HepG2 (cell line): ENCODE measurements around the gene MYO1E.

ENCODE experiments used
- DMTF1 ChIP-seq: sonication (generic); formaldehyde crosslinking; IDR thresholded peaks from 2 replicates; pipeline ENCODE4 v1.4.0; 2020; ENCODE audit warnings: mild to moderate bottlenecking, missing genetic modification reagents
- SRSF9 ChIP-seq: fragments of 200-400 bp; formaldehyde crosslinking; IDR thresholded peaks from 2 replicates; pipeline ENCODE4 v1.6.1; 2018; ENCODE audit warnings: borderline replicate concordance, mild to moderate bottlenecking, low read depth, low read length; ENCODE audit not compliant: insufficient read depth, poor library complexity, severe bottlenecking
- TCF12 ChIP-seq, 2 experiments: fragments of 450-650 bp in 1 of 2; sonication (generic) in 1 of 2; formaldehyde crosslinking in 1 of 2; IDR thresholded peaks; 2 replicates each; pipeline versions ENCODE4 v1.6.1 to v1.8.0; 2017 to 2022; ENCODE audit warnings: antibody characterized with exemption in 1 of 2, mild to moderate bottlenecking in 1 of 2, missing genetic modification reagents in 1 of 2, moderate library complexity in 1 of 2
- ZNF263 ChIP-seq: sonication (generic); formaldehyde crosslinking; IDR thresholded peaks from 2 replicates; pipeline ENCODE4 v1.4.0; 2020; ENCODE audit warnings: missing genetic modification reagents
- ZNF282 ChIP-seq: fragments of 450-650 bp; IDR thresholded peaks from 2 replicates; pipeline ENCODE4 v1.6.1; 2018; ENCODE audit not compliant: partially characterized antibody
- ZSCAN20 ChIP-seq: sonication (generic); formaldehyde crosslinking; IDR thresholded peaks from 2 replicates; pipeline ENCODE4 v1.4.0; 2020; ENCODE audit warnings: missing genetic modification reagents, mild to moderate bottlenecking, borderline replicate concordance
- TF ChIP-seq, protein P1 (sequence below): sonication (generic); formaldehyde crosslinking; IDR thresholded peaks from 2 replicates; pipeline ENCODE4 v1.4.0; 2020; ENCODE audit warnings: missing genetic modification reagents

DNA sequence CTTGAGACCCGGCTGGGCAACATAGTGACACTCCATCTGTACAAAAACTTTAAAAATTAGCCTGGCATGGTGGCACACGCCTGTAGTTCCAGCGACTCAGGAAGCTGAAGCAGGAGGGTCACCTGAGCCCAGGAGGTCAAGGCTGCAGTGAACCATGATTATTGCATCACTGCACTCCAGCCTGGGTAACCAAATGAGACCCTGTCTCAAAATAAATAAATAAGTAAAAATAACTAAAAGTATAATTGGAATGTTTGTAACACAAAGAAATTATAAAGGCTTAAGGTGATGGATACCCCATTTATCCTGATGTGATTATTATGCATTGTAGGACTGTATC lies 38.6 kb downstream of the MYO1E start:
- no peak for TF ChIP-seq ZSCAN20 (CRISPR knock-in tag)
- no peak for TF ChIP-seq DMTF1 (CRISPR knock-in tag)
- no peak for TF ChIP-seq TCF12 (IDR thresholded peaks at IDR 0.05)
- TF ChIP-seq TCF12 (CRISPR knock-in tag; IDR thresholded peaks at IDR 0.05) = no peak
- no peak for TF ChIP-seq ZNF263 (CRISPR knock-in tag)
- TF ChIP-seq, protein P1, sequence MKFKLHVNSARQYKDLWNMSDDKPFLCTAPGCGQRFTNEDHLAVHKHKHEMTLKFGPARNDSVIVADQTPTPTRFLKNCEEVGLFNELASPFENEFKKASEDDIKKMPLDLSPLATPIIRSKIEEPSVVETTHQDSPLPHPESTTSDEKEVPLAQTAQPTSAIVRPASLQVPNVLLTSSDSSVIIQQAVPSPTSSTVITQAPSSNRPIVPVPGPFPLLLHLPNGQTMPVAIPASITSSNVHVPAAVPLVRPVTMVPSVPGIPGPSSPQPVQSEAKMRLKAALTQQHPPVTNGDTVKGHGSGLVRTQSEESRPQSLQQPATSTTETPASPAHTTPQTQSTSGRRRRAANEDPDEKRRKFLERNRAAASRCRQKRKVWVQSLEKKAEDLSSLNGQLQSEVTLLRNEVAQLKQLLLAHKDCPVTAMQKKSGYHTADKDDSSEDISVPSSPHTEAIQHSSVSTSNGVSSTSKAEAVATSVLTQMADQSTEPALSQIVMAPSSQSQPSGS (CRISPR knock-in tag) = no peak
- TF ChIP-seq SRSF9 = no peak
- no peak for TF ChIP-seq ZNF282
